GM12878 (cell line): ENCODE measurements around the gene ARHGAP21. TPM values are rescaled to one million over a fixed set of nuclear protein-coding genes. Genes with fewer than 3 reads are reported as not detected.
A peak's percentile ranks its signal among the peaks of the same experiment; 100 is the strongest.

Source experiments
- ATAC-seq: fragments of 200-7000 bp; cut with Tn5 transposase; 3 replicates; pipeline ENCODE4 v1.9.1; 2020; ENCODE audit warnings: mild to moderate bottlenecking, moderate library complexity
- BruUV-seq: library from RNA; stranded (reverse); fragments of 400-500 nt; replicated peaks from 2 replicates; lab custom pipeline; 2021; lab: Mats Ljungman, UMichigan
- CTCF ChIA-PET: fragments of 300-600 bp; sonication (Branson Sonifier 250); formaldehyde crosslinking; extraction: SDS; loops from one replicate; lab custom pipeline; 2021; ENCODE audit warnings: inconsistent platforms; lab: Yijun Ruan, JAX
- POLR2A ChIA-PET: fragments of 350-600 bp; formaldehyde crosslinking; extraction: SDS; loops from one replicate; lab custom pipeline; 2021; ENCODE audit warnings: inconsistent platforms; lab: Charles Lee
- RAD21 ChIA-PET: fragments of 300-600 bp; sonication (Branson Sonifier 250); formaldehyde crosslinking; loops from one replicate; lab custom pipeline; 2023; ENCODE audit warnings: antibody characterized with exemption; ENCODE audit not compliant: unreplicated experiment; lab: Charles Lee
- SMC1A ChIA-PET: fragments of 300-600 bp; sonication (Branson Sonifier 250); formaldehyde crosslinking; loops from one replicate; lab custom pipeline; 2023; ENCODE audit not compliant: unreplicated experiment, uncharacterized antibody; lab: Charles Lee
- DNase-seq: peaks from one replicate; pipeline ENCODE4 v3.0.0-alpha.2; 2011; ENCODE audit warnings: low read depth, low spot score
- FAIRE-seq: peaks from 3 replicates; lab custom pipeline; 2011; peaks lifted over from hg19 to GRCh38; lab: Jason Lieb, UNC
- H2AFZ ChIP-seq: 2 replicates; pipeline ENCODE4 v1.6.0; 2011; ENCODE audit warnings: low read depth, low read length, control low read depth; ENCODE audit not compliant: control insufficient read depth
- H3K27ac ChIP-seq: 2 replicates; pipeline ENCODE4 v1.5.1; 2011; ENCODE audit warnings: control low read depth; ENCODE audit not compliant: control insufficient read depth, insufficient read depth
- H3K27me3 ChIP-seq, 2 experiments: replicated peaks in 1 of 2; 2 replicates each; pipeline versions ENCODE4 v1.6.0 to v1.6.1; 2011; ENCODE audit warnings: low read length in 1 of 2; ENCODE audit not compliant: control insufficient read depth in 2 of 2, insufficient read depth in 2 of 2
- H3K36me3 ChIP-seq, 2 experiments: 2 replicates each; pipeline ENCODE4 v1.5.1; 2011; ENCODE audit warnings: low read length in 1 of 2; ENCODE audit not compliant: control insufficient read depth in 2 of 2, insufficient read depth in 2 of 2
- H3K4me1 ChIP-seq: 2 replicates; pipeline ENCODE4 v1.6.1; 2011; ENCODE audit warnings: mild to moderate bottlenecking, low read length, moderate library complexity, mixed read lengths; ENCODE audit not compliant: control insufficient read depth, insufficient read depth
- H3K4me2 ChIP-seq: 2 replicates; pipeline ENCODE4 v1.6.0; 2011; ENCODE audit warnings: control low read depth; ENCODE audit not compliant: control insufficient read depth, insufficient read depth
- H3K4me3 ChIP-seq: fragments of 200-600 bp; sonication (generic); 2 replicates; pipeline ENCODE4 v1.5.1; 2016
- H3K79me2 ChIP-seq: 2 replicates; pipeline ENCODE4 v1.6.0; 2011; ENCODE audit warnings: low read length; ENCODE audit not compliant: control insufficient read depth, insufficient read depth
- H3K9ac ChIP-seq: 2 replicates; pipeline ENCODE4 v1.8.0; 2011; ENCODE audit warnings: low read length, control low read depth, mixed read lengths; ENCODE audit not compliant: control insufficient read depth, insufficient read depth
- H3K9me3 ChIP-seq: replicated peaks from 3 replicates; pipeline ENCODE4 v1.5.1; 2011; ENCODE audit warnings: mild to moderate bottlenecking, low read length; ENCODE audit not compliant: control insufficient read depth, insufficient read depth
- H4K20me1 ChIP-seq: 2 replicates; pipeline ENCODE4 v1.6.0; 2011; ENCODE audit not compliant: control insufficient read depth, insufficient read depth
- ATF7 ChIP-seq: fragments of 450-650 bp; IDR thresholded peaks from 2 replicates; pipeline ENCODE4 v1.6.1; 2016; ENCODE audit warnings: low read depth, mild to moderate bottlenecking
- BHLHE40 ChIP-seq, 2 experiments: fragments of 450-650 bp in 1 of 2; IDR thresholded peaks; 2 replicates each; pipeline ENCODE4 v1.6.1; 2011 to 2017; ENCODE audit warnings: low read depth in 2 of 2, borderline replicate concordance in 1 of 2, improper control_type of control experiment in 1 of 2, low read length in 1 of 2, mild to moderate bottlenecking in 1 of 2
- CBFB ChIP-seq: IDR thresholded peaks from 2 replicates; pipeline ENCODE4 v1.6.1; 2016; ENCODE audit warnings: antibody characterized with exemption, low read depth
- EED ChIP-seq: sonication (generic); IDR thresholded peaks from 2 replicates; pipeline ENCODE4 v1.6.1; 2016; ENCODE audit warnings: antibody characterized with exemption, low read depth
- GATAD2B ChIP-seq: fragments of 450-650 bp; conservative IDR thresholded peaks from 2 replicates; pipeline ENCODE4 v1.6.1; 2017; ENCODE audit warnings: low read depth, mild to moderate bottlenecking, moderate library complexity
- IKZF1 ChIP-seq: fragments of 450-650 bp; conservative IDR thresholded peaks from 2 replicates; pipeline ENCODE4 v1.6.1; 2017; ENCODE audit warnings: antibody characterized with exemption, mild to moderate bottlenecking
- IKZF2 ChIP-seq, 2 experiments: fragments of 450-650 bp; IDR thresholded peaks; 2 replicates each; pipeline ENCODE4 v1.6.1; 2017; ENCODE audit warnings: mild to moderate bottlenecking in 2 of 2, moderate library complexity in 2 of 2
- NBN ChIP-seq: fragments of 450-650 bp; IDR thresholded peaks from 2 replicates; pipeline ENCODE4 v1.6.1; 2016
- NFYB ChIP-seq: IDR thresholded peaks from 2 replicates; pipeline ENCODE4 v1.6.1; 2011; ENCODE audit warnings: low read depth, mild to moderate bottlenecking, low read length, improper control_type of control experiment, moderate library complexity; ENCODE audit not compliant: insufficient read depth
- NRF1 ChIP-seq: conservative IDR thresholded peaks from 2 replicates; pipeline ENCODE4 v1.6.1; 2011; ENCODE audit warnings: mild to moderate bottlenecking, low read depth, low read length, improper control_type of control experiment
- PAX5 ChIP-seq: IDR thresholded peaks from 2 replicates; pipeline ENCODE4 v1.6.1; 2011; ENCODE audit warnings: low read depth, low read length, borderline replicate concordance
- SREBF2 ChIP-seq: IDR thresholded peaks from 2 replicates; pipeline ENCODE4 v1.6.1; 2012; ENCODE audit warnings: mild to moderate bottlenecking, low read length
- SRF ChIP-seq, 2 experiments: IDR thresholded peaks; 2 replicates each; pipeline ENCODE4 v1.6.1; 2011; ENCODE audit warnings: low read depth in 2 of 2, low read length in 2 of 2, mild to moderate bottlenecking in 1 of 2, moderate library complexity in 1 of 2
- TAF1 ChIP-seq: IDR thresholded peaks from 2 replicates; pipeline ENCODE4 v1.6.1; 2011; ENCODE audit warnings: mild to moderate bottlenecking, low read depth, low read length, borderline replicate concordance
- ZNF384 ChIP-seq: IDR thresholded peaks from 2 replicates; pipeline ENCODE4 v1.6.1; 2012; ENCODE audit warnings: low read depth, mild to moderate bottlenecking, low read length, improper control_type of control experiment, borderline replicate concordance
- WGBS: methylation state at CpG from one replicate; pipeline ENCODE4 v1.1.6; 2016; ENCODE audit warnings: low lambda C conversion rate; ENCODE audit not compliant: insufficient replicate concordance, insufficient coverage; ENCODE audit errors: missing lambda C conversion rate; 5-methylcytosine and 5-hydroxymethylcytosine counted together
- in situ Hi-C: fragments of 300-500 bp; cut with MboI; formaldehyde crosslinking; loops from 9 replicates; pipeline ENCODE4 v1.14.3; 2018; ENCODE audit warnings: mixed read lengths
- intact Hi-C: fragments of 100-400 bp; cut with micrococcal nuclease; formaldehyde crosslinking; loops from one replicate; pipeline ENCODE4 v1.14.2; 2022; ENCODE audit not compliant: unreplicated experiment
- polyA plus RNA-seq, 11 experiments: library from polyadenylated mRNA; depleted of rRNA in 4 of 11; unstranded in 6 of 11; stranded (reverse) in 5 of 11; fragments of >200 nt; fragmentation: Nextera tagmentation in 4 of 11; fragmentation: Illumina TruSeq in 1 of 11; extraction: Ambion mirVana in 4 of 11; extraction: Trizol in 1 of 11; gene quantifications; 1 replicate in 1 of 11; 2 replicates in 10 of 11; pipeline versions ENCODE4 v1.2.1 to v1.2.3, GENCODE V29; 2011 to 2016; ENCODE audit warnings: inconsistent platforms in 2 of 11, missing spikeins in 2 of 11, low read depth in 1 of 11
- total RNA-seq, 4 experiments: library from RNA; depleted of rRNA in 3 of 4; stranded (reverse); fragments of >200 nt in 3 of 4; fragmentation: Illumina TruSeq in 1 of 4; extraction: Trizol in 1 of 4; gene quantifications; 2 replicates each; pipeline versions ENCODE4 v1.2.1 to v1.2.3, GENCODE V29; 2013 to 2021
- TF ChIP-seq, protein P1 (sequence below): IDR thresholded peaks from 2 replicates; pipeline ENCODE4 v1.6.1; 2012; ENCODE audit warnings: low read depth, low read length, improper control_type of control experiment
- TF ChIP-seq, protein P2 (sequence below): fragments of 450-650 bp; IDR thresholded peaks from 2 replicates; pipeline ENCODE4 v1.6.1; 2017; ENCODE audit warnings: mild to moderate bottlenecking
- TF ChIP-seq, protein P3 (sequence below): IDR thresholded peaks from 2 replicates; pipeline ENCODE4 v1.6.1; 2012; ENCODE audit warnings: low read length, inconsistent platforms

Gene ARHGAP21
- total and polyA plus RNA-seq, 10 of the 15 experiments (the other 5 are each of a cell fraction or from before 2014, with no cell fraction given), result 11.7 to 103 (median 37.6) TPM

DNA sequence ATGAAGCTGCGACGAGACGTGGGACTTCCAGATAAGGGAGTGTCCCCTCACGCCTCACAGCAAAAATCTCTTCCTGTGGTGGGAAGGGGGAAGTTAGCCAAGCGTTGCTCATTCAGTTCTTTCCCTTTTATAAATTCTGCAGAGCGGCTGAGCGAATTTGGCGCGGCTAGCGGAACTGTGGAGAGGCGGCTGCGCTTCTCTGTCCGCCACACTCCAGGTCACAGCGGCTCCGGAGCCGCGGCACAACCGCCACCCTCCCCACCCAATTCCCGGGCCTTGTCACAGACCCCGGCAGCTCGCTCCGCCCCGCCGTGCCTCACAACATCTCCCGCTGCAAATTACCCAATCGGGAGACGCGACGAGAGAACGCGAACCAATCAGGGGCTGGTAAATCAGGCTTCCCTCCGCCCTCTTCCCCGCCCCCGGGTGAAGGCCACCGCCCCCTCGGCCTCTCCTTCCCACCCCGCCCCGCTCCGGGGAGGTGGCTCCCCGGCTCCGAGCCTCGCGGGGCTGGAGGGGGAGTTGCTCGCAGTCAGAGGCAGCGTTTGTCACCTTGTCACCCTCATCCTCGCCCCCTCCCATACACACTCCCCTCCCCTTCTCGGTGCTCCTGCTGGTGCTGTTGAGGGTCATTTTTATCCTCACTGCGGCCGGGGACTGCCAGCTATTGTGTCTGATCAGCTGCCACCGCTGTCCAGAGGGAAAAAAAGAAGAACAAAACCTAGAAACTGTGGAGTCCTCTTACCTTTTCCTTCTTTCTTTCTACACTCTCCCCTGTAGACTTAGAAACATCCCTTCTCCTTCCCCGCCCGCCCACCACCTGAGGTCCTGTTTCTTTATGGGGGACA is 918 bp upstream of the ARHGAP21 start:
- peak overlapping the region; percentile 96 for H3K4me2 ChIP-seq
- in situ Hi-C loops, result no loop called here
- BruUV-seq, result no TSS peak
- no peaks in the 10 kb centered on the region for H4K20me1 ChIP-seq
- ChIA-PET POLR2A (interaction anchor here (0.6 to 4.6 kb wide), 12 partner anchors 10 to 228 kb away, joined by 3 to 37 read pairs (median 6); partner anchors contain the start of gene PRTFDC1), CTCF (interaction anchor here (0.6 to 5.8 kb wide), 17 partner anchors 18 to 356 kb away, joined by 3 to 51 read pairs (median 4); partner anchors contain the start of gene PRTFDC1), RAD21 (interaction anchor here (0.7 to 3.5 kb wide), 19 partner anchors 15 to 356 kb away, joined by 3 to 32 read pairs (median 5); partner anchors contain the start of gene PRTFDC1), SMC1A (interaction anchor here (0.7 to 6.8 kb wide), 18 partner anchors 9 to 356 kb away, joined by 3 to 63 read pairs (median 8); partner anchors contain the start of gene PRTFDC1)
- peak; percentile 93 for FAIRE-seq
- WGBS, result 6% methylated on average over 22 of the region's 52 CpGs
- peak overlapping the region; percentile 51 for H3K27ac ChIP-seq
- no peaks in the 10 kb centered on the region for H3K27me3 ChIP-seq
- H3K4me1 ChIP-seq, result peaks cover 6% of the 10 kb centered on the region; the same call in 1 of the 2 replicates
- H3K9ac ChIP-seq, result peak overlapping the region; percentile 75
- peak overlapping the region; percentile 88 for H3K4me3 ChIP-seq
- H3K79me2 ChIP-seq, result peaks cover 8% of the 10 kb centered on the region
- intact Hi-C loops, result loop anchor here (1.0 to 10.0 kb wide), 8 partner anchors 82 to 358 kb away; partner anchors contain the start of genes ENKUR and THNSL1
- DNase-seq, result peak; percentile 90
- H3K36me3 ChIP-seq, result no peaks in the 10 kb centered on the region
- H3K9me3 ChIP-seq, result no peaks in the 10 kb centered on the region
- peak; percentile 87 for ATAC-seq
- H2AFZ ChIP-seq, result peak overlapping the region; percentile 89
- TF ChIP-seq BHLHE40 (IDR thresholded peaks at IDR 0.05; ENCODE audit: borderline replicate concordance in 1 of 2, low read depth in 2 of 2, low read length in 1 of 2) (0 out of 4 replicates have a peak, but pooled peaks of 1 of the 2 experiments have one; percentile 53), NBN (peak; percentile 75; the same call in 1 of the 2 replicates), ZNF384 (no peak), GATAD2B (0 out of 2 replicates have a peak, but pooled peaks have one; percentile 18), SREBF2 (0 out of 2 replicates have a peak, but pooled peaks have one; percentile 9), IKZF1 (peak; percentile 62), NFYB (0 out of 2 replicates have a peak, but pooled peaks have one; percentile 26), EED (peak; percentile 14; the same call in 1 of the 2 replicates), IKZF2 (IDR thresholded peaks at IDR 0.05) (peak in 1 of 2 experiments; percentile 43; a peak in 2 of 4 replicates), ATF7 (peak; percentile 51; the same call in 1 of the 2 replicates), TAF1 (peak; percentile 46; the same call in 1 of the 2 replicates), NRF1 (no peak), SRF (IDR thresholded peaks at IDR 0.05; ENCODE audit: low read depth in 2 of 2, low read length in 2 of 2) (0 out of 4 replicates have a peak, but pooled peaks of 1 of the 2 experiments have one; percentile 27), PAX5 (peak; percentile 76; the same call in 1 of the 2 replicates), CBFB (peak; percentile 17)
- TF ChIP-seq, protein P1, sequence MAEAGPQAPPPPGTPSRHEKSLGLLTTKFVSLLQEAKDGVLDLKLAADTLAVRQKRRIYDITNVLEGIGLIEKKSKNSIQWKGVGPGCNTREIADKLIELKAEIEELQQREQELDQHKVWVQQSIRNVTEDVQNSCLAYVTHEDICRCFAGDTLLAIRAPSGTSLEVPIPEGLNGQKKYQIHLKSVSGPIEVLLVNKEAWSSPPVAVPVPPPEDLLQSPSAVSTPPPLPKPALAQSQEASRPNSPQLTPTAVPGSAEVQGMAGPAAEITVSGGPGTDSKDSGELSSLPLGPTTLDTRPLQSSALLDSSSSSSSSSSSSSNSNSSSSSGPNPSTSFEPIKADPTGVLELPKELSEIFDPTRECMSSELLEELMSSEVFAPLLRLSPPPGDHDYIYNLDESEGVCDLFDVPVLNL, result no peak
- TF ChIP-seq, protein P2, sequence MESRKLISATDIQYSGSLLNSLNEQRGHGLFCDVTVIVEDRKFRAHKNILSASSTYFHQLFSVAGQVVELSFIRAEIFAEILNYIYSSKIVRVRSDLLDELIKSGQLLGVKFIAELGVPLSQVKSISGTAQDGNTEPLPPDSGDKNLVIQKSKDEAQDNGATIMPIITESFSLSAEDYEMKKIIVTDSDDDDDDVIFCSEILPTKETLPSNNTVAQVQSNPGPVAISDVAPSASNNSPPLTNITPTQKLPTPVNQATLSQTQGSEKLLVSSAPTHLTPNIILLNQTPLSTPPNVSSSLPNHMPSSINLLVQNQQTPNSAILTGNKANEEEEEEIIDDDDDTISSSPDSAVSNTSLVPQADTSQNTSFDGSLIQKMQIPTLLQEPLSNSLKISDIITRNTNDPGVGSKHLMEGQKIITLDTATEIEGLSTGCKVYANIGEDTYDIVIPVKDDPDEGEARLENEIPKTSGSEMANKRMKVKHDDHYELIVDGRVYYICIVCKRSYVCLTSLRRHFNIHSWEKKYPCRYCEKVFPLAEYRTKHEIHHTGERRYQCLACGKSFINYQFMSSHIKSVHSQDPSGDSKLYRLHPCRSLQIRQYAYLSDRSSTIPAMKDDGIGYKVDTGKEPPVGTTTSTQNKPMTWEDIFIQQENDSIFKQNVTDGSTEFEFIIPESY, result no peak
- TF ChIP-seq, protein P3, sequence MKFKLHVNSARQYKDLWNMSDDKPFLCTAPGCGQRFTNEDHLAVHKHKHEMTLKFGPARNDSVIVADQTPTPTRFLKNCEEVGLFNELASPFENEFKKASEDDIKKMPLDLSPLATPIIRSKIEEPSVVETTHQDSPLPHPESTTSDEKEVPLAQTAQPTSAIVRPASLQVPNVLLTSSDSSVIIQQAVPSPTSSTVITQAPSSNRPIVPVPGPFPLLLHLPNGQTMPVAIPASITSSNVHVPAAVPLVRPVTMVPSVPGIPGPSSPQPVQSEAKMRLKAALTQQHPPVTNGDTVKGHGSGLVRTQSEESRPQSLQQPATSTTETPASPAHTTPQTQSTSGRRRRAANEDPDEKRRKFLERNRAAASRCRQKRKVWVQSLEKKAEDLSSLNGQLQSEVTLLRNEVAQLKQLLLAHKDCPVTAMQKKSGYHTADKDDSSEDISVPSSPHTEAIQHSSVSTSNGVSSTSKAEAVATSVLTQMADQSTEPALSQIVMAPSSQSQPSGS, result no peak
